Measurements from ENCODE around the gene CDH13.

Gene CDH13

DNA sequence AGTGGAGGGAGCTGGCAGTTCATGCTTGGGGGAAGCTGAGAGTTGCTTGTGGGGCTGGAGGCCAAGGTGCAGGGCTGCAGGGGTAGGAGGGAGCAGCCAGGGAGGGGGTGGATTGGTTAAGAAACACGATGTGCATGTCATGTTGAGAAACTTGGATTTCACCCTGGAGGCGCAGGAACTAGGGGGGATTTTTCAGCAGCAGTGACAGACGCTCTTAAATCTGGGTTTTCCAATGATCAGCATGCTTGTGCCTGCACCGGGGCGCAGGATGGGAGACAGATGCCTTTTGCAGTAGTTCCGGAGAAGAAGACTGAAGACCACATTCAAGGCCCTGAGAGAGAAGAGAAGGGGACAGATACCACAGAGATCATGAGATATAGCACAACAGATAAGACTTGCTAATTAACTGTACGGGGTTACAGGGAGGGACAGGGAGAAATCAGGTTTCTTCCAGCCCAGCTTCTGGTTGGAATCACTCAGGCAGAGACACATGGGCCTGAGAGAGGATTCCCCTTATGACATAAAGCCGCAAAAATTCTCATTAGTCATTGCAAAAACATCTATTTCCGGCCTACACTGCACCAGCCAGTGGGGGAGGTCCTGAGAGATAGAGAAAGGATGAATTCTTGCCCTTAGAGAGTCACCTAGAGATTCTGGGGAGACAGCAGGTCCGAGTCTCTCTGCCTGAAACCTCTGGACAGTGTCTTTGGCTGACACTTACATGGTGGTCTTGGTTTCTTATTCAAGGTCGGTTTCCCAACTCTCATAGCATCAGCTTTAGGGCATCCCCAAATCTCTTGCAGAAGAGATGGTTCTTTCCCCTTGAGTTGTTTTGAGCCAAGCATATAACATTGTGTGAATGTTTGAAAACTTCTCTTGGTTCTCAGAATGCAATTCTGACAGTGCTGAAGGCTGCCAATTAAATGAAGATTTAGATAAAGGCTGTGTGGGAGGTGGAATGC lies 27.1 kb downstream of the CDH13 start:
- DNase-seq = peak in 4 of 5 donors; percentile 21 to 88 (median 26)

DNA sequence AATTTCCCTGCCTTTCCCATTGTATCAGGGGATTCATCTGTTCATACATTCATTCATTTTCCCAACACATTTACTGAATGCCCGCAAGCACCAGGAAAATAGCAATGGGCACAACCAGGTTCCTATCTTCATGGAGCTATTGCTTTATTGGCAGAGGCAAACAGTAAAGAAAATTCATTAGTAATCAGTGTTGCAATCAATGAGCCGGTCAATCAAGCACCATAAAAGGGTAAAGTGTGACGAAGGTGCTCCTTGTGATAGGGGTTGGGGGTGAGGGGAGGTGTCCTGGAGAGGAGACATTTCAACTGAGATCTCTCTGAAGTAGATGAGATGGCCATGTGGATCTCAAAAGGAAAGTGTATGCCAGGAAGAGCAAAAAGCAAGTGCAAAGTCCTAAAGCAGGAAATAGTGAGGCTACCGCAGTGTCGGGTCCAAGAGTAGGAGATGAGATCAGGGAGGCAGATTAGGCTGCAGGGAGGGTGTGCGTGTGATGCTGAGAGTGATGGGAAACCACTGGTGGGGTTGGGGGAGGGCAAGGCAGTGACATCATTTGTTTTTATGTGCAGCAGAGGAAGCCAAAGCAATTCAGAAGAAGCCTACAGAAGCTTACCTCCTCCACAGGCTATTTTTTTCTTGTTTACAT lies 28.4 kb downstream of the CDH13 start:
- peak; percentile 53 to 95 (median 63) for DNase-seq

DNA sequence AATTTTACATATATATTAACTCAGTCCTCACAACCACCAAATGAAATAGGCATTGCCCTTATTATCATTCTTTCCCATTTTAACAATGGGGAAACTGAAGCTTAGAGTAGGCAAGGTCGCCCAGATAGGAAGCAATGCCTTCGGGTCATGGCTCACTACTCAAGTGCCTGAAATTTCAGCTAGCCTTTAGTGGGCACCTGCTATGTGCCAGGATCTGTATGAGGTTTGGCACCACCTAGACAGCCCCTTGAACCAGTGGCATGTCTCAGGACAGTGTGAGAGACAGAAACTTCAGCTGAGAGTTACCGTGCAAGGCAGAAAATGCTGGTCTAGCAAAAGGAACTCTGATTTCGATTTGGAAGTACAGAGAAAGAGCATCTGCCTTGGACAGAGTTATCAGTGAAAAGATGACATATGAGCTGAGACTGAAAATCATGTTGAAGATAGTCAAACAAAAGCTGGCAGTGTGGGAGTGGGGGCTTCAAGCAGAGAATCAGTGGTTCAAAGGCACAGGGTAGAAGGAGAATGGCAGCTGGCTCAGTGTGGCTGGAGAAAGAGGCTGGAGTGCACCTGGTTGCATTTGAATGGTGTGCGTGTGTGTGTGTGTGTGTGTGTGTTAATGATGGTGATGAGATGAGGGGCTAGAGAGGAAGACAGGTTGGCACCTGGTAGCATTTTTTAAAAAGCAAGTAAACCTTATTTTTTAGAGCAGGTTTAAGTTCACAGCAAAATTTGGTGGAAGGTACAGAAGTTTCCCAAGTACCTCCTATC lies 29.1 kb downstream of the CDH13 start:
- DNase-seq = no peak

DNA sequence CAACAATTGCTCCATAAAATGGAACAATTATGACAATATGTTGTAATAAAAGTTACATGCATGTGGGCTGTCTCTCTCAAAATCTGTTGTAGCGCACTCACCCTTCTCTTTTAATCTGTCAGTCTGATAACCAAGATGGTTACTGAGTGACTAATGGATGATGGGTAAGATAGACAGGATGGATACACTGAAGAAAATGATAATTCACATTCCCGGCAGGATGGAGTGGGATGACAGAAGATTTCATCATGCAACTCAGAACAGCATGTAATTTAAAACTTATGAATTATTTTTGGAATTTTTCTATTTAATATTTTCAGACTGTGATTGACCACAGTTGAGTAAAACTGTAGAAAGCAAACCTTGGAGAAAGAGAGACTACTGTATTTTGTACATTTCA lies 30.5 kb downstream of the CDH13 start:
- DNase-seq = no peak

DNA sequence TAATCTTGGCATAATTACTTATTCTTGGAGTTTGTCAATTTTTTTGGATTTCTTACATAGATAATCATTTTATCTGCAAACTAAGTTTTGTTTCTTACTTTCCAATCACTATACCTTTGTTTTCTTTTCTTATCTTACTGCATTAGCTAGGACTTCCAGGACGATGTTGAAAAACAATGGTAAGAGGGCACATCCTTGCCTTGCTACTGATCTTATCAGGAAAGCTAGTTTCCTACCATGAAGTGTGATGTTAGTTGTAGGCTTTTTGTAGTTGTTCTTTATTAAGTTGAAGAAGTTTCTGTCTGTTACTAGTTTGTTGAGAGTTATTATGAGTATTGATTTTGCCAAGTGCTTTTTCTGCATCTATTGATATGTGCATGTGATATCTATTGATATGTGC lies 31.0 kb downstream of the CDH13 start:
- DNase-seq = peak in 1 of 5 donors; percentile 27

DNA sequence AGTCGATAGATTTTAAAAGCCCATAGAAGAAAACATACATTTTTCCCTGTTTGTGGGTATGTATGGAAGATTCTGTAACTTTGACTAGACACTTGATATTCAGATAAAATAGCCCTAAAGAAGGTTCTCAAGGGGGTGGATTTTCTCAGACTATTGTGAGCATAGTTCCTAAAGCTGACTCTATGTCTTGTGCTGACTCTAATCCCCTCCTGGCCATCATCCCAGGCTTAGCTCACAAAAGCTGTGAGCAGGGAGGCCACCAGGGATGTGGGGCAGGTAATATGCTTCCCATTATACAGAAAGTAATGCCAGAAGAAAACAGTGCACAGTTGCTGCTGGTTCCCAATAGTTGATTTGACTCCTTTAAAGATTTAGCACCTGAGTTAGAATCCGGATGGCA lies 32.0 kb downstream of the CDH13 start:
- no peak for DNase-seq

DNA sequence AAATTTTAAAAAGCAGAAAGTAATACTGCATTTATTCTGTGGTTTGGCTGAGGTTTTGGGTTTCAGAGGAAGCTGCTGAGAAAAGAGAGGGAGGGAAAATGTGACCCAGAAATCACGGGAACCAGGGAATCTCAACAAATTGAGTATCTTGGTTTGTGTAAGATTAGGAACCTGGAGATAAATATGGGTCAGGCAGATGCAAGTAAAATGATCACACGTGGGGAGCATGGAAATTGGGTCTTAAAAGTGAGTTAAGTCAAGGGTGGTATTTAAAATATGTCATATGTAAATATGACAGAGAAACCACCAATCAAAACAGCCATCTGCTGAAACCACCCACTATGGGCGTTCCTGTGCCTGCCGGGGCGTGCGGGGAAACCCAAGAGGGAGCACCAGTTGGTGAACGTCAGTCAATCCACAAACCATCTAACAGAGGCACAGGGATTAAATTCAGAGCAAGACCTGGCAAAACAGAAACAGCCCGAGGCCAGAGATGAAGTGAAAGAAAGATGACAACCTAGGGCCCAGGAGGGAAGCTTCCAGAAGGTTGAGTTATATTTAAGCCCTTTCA lies 33.4 kb downstream of the CDH13 start:
- DNase-seq = peak in 3 of 5 donors; percentile 18 to 47 (median 30)

DNA sequence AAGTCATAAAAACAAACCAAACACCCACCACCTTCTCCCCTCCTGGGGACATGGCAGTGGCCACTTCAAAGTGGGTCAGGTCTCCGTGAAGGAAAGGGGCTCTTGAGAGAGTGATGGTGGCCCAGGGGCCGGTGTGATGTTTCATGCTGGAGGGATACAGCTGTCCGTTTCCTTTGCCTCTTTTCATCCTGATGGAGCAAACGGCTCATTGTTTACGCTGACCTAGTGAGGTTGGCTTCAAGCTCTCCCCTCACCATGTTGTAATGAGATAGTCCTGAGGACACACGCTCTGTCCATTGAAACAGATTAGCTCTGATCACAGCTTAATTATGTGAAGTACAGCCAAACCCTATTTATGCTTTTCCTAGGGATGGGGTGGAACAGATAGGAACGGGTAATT lies 34.2 kb downstream of the CDH13 start:
- no peak for DNase-seq

DNA sequence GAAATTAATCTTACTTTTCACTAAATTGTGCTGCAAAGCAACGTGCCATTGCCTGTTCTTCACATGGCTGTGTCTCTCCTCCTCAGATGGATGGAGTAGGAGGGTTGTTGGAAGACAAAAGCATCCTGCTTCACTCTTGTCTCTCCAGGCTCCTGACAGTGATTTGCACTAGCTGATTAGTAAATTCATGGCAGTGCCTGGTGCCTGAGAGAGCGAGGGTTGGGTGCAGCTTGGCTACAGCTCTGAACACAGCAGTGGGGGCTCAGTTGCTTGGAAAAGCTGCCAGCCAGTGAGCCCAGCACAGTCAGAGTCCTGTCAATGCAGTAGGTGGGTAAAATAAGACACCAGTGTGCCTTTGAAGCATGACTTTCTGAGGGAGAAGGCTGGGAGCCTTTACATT lies 37.4 kb downstream of the CDH13 start:
- DNase-seq = no peak

DNA sequence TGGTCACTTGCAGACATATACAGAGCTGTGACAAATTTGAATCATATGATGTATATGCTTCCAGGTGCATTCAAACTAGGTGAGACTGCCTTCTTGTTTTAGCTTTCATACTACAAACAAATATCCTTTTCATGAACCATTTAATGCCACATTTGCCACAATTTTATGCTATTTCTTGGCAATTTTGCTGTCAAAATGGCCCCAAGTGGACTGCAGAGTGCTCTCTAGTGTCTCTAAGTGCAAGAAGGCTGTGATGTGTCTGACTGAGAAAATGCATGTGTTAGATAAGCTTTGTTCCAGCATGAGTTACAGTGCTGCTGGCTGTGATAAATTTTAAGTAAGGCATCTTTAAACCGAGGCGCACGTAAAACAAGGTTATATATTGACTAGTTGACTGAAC lies 38.3 kb downstream of the CDH13 start:
- no peak for DNase-seq

DNA sequence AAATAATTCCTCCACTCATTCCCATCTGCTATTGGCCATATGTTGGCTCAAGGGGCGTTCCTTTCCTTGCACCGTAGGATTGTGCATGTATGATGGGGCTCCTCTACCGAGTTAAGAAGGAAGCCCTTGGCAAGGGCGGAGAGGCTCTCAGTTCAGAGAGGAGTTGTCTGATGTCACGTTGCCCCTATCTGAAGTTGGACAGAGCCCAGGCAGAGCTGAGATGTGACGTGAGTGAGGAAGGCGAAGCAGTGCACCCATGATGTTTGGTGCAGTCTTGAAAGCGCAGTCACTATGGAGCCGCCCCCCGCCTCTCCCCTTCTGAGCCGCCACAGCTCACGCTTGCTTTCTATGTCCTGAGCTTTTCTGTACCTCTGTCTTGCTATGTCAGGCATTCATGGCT lies 40.7 kb downstream of the CDH13 start:
- DNase-seq = no peak

DNA sequence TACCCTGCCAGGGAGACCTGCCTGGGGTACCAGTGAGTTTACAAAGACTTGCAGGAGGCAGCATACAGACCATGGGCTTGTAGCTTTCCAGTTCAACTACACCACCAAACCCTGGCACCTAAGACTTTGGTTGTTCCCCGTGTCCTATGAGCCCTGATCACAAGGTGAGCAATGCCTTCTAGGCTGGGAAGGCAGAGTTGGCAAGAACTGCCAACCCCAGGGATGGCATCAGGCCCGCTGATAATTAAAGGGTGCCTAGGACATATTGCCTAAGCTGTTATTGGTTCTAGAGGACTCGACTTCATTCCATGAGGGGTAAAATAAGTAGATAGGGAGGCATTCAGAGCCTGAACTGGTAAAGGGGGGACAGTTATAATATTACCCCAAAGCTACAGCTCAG lies 41.3 kb downstream of the CDH13 start:
- no peak for DNase-seq

DNA sequence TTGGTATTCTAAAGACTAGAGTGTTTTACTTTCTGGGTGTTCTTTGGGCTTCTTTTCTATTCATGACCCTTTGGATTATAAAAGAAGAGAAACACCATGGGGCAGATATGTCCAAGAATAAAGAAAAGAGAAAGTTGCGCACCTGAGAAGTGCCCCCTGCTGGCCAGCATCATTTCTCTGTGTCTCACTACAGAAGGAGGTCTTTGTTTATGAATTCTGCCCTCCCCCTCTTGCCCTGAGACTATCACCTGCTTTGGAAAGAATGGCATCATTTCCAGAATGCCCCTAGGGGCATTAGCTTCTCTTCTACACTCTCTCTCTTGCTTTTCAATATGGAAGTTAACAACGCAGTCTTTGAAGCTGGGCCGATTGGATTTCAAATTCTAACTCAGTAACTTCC lies 45.0 kb downstream of the CDH13 start:
- DNase-seq = peak in 1 of 5 donors; percentile 17

DNA sequence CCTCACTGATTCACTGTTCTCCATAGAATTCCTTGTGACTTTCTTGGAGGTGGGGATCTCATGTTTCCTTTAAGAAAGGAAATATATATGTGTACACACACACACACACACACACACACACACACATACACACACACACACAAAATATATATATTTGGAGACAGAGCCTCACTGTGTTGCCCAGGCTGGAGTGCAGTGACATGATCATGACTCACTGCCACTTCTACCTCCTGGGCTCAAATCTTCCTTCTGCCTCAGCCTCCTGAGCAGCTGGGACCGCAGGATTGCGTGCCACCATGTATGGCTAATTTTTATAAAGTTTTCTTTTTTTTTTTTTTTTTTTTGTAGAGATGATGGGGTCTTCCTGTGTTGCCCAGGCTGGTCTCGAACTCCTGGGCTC lies 45.9 kb downstream of the CDH13 start:
- no peak for DNase-seq

DNA sequence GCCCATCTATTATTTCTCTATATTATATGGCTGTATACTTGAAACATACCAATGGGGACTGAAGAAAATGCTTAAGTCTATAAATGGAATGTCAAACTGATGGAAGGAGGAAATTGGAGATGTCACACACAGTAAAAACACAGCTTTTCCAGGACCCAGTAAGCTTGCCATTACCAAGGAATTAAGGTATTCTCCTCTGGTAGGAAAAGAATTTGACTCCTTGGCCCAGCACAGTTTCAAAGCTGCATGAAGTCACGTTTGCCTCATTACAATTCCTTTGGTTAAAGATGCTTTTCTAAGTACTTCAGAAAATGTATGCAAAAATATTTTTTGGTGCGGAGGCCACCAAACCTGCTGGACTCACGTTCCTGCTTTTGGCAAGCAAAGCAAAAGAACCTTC lies 48.5 kb downstream of the CDH13 start:
- DNase-seq = no peak

DNA sequence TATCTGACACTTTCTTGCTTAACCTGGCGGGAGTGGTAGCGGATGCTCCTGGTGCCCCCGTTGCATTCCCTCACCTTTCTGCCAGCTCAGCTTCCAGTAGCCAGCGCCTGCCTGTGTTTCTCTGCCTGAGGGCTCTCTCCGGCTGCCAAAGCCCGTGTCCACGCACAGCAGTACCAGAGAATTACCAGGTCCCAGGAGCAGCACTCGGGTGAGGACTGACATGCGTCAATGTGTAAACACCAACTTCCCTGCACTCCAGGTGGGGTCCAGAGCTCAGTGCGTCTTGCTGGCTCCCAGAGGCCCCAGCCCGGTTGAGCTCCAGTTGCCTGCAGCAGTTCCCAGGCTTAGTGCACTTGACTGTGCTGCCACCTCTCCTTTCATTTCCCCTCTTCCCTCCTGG lies 54.8 kb downstream of the CDH13 start:
- no peak for DNase-seq

DNA sequence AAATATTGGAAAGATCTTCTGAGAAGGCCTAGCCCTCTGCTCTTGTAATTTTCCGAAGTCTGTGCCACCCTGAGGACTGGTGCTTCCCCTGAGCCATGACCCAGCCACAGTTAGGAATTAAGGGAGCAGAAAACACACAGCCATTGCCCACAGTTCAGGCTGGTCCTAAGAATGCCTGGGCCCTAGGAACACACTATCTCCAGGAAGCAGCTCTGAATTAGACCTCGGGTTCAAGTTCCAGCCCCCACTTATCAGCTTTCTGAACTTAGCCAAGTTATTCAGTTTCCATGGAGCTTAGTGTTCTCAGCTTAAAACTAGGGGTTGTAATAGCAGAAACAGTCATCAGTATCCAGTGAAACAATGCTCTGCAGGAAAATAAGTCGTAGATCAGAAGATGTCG lies 56.0 kb downstream of the CDH13 start:
- no peak for DNase-seq

DNA sequence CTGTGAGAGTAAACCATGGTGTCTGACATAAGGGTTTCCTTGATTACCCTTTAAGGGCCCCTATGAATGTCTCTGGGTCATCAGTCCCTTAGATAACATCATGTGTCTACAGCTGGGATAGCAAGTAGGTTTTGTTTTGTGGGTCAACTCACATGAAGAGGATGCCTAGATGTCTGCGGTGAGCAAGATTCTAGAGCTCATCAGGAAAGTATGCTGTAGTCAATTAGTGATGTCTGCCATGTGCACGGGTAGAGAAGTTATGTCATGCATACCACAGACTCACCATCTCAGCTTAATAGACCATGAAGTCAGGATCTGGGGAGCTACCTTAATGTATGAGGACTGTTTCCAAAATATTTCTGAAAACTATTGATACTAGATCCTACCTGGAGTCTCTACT lies 57.5 kb downstream of the CDH13 start:
- no peak for DNase-seq

DNA sequence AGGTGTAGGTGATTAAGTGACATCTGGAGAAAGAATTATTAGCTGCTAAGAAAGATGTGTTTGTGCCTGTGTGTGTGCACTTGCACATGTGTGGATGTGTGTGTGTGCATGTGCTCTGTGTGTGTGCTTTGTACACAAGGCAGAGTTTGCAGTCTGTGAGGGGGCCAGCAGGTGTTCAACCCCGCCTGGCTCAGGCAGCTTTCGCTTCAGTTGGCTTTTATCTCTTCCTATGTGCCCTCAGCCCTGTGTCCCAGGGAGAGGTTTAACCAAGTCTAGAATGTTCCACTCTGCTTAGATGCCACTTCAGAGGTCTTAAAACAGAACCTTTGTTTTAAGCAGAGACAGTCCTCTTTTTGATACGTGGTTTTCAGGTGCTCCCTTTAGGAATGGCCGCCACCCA lies 58.8 kb downstream of the CDH13 start:
- DNase-seq = no peak

DNA sequence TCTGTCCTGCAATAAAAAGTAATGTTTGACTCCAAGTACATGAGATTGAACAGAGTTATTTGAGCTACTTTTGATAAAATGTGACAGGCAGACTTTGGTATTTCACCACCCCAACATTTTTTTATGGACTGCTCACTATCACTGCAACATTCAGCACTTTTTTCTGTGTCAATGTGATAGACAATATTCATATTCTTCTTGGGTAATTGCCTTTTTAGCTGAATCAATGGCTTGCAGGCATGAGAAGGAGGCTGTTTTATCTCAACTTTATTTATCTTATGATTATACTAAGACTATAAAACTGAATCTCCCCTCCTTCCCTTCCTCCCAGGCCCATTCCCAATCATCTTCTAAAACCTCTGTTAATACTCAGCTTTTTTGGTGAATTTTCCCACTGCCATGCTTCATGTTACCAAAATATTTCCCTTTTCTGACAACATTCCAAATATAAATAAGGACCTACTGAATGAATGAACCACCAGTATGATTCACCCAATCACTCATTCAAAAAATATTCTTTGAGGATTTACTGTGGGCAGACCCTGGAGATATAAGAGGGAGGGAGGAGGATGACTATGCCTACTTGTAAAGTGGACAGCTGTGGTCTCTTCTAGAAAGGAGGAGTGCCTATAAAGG lies 67.6 kb downstream of the CDH13 start:
- DNase-seq = no peak

DNA sequence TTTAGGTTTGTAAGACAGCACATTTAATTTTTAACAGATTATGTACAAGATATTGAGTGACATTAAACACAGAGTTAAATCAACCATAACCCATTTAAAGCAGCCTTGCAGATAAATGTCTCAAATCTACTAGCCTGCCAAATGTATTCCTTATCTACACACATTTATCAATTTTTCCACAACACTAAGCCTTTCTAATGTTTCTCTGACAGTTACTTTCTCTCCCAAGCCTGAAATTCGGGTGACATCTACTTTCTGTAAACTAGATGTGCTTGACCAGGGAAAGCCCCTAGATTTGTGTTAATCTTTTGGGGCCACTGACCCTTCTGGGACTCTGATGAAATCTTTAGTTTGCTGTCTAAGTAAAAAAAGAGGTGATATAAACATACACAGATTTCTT lies 69.0 kb downstream of the CDH13 start:
- no peak for DNase-seq

DNA sequence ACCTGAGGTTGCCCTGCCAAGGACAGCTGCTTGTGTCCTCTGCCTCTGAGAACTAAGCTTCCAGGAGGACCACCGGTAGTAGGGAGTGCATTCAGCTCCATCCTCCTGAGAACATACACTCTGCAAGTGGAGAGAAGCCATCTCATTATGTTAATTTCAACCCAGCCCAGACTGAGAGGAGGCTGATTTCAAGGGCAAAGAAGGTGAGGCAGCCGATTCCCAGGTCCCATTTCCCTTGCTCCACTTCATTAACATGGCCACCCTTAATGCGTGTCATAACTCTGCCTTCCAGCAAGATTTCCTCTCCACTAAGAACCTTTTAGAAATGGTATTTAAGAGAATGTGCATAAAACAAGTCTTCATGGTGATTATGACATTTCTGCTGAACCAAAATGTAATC lies 72.5 kb downstream of the CDH13 start:
- DNase-seq = no peak

Data from T-helper 1 cell (primary cell).